ENCODE results near the gene LRRC47.

LRRC47 gene

DNA sequence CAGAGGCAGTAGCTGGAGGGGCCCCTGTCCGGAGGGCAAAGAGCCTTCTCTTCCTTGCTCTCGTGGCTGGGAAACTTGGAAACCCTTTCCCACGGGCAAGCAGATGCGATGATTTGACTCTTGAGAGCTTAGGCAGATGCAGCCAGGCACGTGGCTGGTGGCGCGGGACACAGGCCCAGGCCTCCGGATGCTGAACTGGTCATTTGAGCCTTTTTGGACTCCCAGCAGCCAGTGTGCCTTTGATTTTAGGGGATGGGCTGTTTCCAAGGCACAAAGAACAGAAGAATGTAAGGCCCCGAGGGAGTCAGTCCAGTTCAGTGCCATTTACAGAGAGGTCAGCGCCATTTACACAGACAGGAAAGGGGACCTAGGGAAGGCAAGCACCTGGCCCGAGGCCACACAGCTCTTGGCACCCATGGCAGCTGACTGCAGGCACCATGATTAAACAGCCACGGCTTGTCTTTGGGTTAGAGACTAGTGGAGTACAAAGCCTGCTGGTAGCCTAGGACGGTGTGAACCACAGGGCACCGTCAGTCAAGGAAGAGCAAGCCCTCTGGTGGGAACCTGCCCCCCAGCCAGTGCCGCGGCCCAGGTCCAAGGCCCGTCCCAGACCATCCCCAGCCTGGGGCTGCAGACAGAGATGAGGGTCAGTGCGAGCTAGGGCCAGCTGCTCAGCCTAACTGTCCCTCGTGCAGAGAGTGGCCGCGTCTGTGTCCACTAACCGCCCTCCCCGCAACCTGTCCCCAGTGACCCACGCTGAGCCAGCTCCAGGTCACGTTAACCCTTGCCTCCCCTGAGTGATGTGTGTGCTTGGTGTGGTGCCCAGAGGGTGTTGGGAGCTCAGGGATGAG, 64.5 kb downstream of the LRRC47 start:
- DNase-seq, result no peak

GRCh38 chr1:3730543-3731247, 65.6 kb downstream of the LRRC47 start:
- no peak for DNase-seq

GRCh38 chr1:3729594-3730542, 66.4 kb downstream of the LRRC47 start:
- DNase-seq, result no peak

Measured in NCI-H446 treated with DMSO at 0.1 percent for 48 hours (cell line).